HTERT RPE-1 (cell line): ENCODE measurements around the gene F5.
"Not testable (repeated sequence)": the region's sequence is repeated elsewhere in the genome, so short reads cannot be mapped to it uniquely, and the experiment has no call there.

ENCODE experiments used
- in situ Hi-C: fragments of 300-500 bp; cut with MboI; formaldehyde crosslinking; loops from 4 replicates; pipeline ENCODE4 v1.14.3; 2020; ENCODE audit warnings: low sequenced_read_pairs

Gene F5

GRCh38 chr1:169511316-169512005 is 74.8 kb downstream of the F5 start:
- in situ Hi-C loops, result no loop called here

GRCh38 chr1:169510060-169510459 is 76.2 kb downstream of the F5 start:
- in situ Hi-C loops, result no loop called here

- in situ Hi-C loops, result no loop called here
These were observed 76.9 kb downstream of the F5 start for GRCh38 chr1:169509354-169509753.

GRCh38 chr1:169508432-169509338 is 77.6 kb downstream of the F5 start:
- in situ Hi-C loops, result no loop called here

- in situ Hi-C loops, result no loop called here
These were observed 78.9 kb downstream of the F5 start for GRCh38 chr1:169507413-169507812.

- in situ Hi-C loops, result not testable (repeated sequence)
These were observed 82.7 kb downstream of the F5 start for GRCh38 chr1:169503601-169504000.

- in situ Hi-C loops, result no loop called here
These were observed 86.5 kb downstream of the F5 start for GRCh38 chr1:169499807-169500206.

GRCh38 chr1:169497317-169497716 is 89.0 kb downstream of the F5 start:
- in situ Hi-C loops, result no loop called here

GRCh38 chr1:169495916-169496315 is 90.4 kb downstream of the F5 start:
- in situ Hi-C loops, result no loop called here

- in situ Hi-C loops, result no loop called here
These were observed 91.1 kb downstream of the F5 start for GRCh38 chr1:169495046-169495775.

- in situ Hi-C loops, result no loop called here
These were observed 91.9 kb downstream of the F5 start for GRCh38 chr1:169494343-169494742.

GRCh38 chr1:169493251-169493650 is 93.0 kb downstream of the F5 start:
- in situ Hi-C loops, result no loop called here

GRCh38 chr1:169491845-169492281 is 94.4 kb downstream of the F5 start:
- in situ Hi-C loops, result no loop called here

GRCh38 chr1:169488157-169488556 is 98.1 kb downstream of the F5 start:
- in situ Hi-C loops, result no loop called here

- in situ Hi-C loops, result no loop called here
These were observed 98.7 kb downstream of the F5 start for GRCh38 chr1:169487561-169487960.

- in situ Hi-C loops, result no loop called here
These were observed 99.1 kb downstream of the F5 start for GRCh38 chr1:169487133-169487532.

GRCh38 chr1:169486281-169487051 is 99.8 kb downstream of the F5 start:
- in situ Hi-C loops, result no loop called here

GRCh38 chr1:169485431-169486280 is 100.6 kb downstream of the F5 start, which contains the start of gene SLC19A2:
SLC19A2 (minus strand) TSS chr1:169485944; CDS start chr1:169485766, 178 bp downstream.
- in situ Hi-C loops, result no loop called here

GRCh38 chr1:169484683-169485430 is 101.4 kb downstream of the F5 start:
- in situ Hi-C loops, result no loop called here
